Measurements from ENCODE around the gene ELOVL3.
A peak's percentile ranks its signal among the peaks of the same experiment; 100 is the strongest.

ELOVL3 gene

DNA sequence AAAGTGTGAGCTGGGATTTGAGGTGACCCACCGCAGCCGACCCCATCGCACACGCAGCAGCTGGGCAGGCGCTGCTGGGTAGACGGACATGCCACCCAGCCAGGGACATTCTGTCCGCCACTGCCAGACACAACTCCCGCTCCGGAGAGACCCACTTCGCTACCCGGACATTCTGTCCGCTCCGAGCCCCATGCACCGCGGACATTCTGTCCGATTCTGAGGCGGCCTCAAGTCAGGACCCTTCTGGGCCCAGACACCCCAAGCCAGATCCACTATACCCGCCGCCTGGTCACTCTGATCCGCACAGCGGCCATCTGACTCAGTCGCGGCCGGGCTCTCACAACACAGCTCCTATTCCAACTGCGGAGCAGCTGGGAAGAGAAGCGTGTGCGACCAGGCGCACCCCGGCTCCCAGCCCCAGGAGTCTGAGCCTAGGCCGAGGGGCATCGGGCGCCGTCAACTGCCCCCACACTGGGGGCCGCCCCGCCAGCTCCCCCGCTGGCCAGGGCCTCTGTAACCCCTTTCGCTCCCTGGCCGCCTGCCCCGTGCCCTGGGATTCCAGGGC lies 14.4 kb downstream of the ELOVL3 start:
- no peak overlapping the region for H3K4me2 ChIP-seq
- no peak overlapping the region for H3K4me3 ChIP-seq (IDR thresholded peaks at IDR 0.05; ENCODE audit: insufficient read depth, low read depth, low read length)
- H3K27me3 ChIP-seq (ENCODE audit: insufficient read depth, low read depth), result peaks cover 3% of the 10 kb centered on the region; the same call in 1 of the 2 replicates
- no peak for TF ChIP-seq CTCF (conservative IDR thresholded peaks at IDR 0.05; ENCODE audit: low read depth, low read length)
- no peak overlapping the region for H3K9ac ChIP-seq
- H3K36me3 ChIP-seq (ENCODE audit: insufficient read depth), result no peaks in the 10 kb centered on the region
- peaks cover 1% of the 10 kb centered on the region; the same call in 1 of the 2 replicates for H3K79me2 ChIP-seq (ENCODE audit: insufficient read depth, low read depth)
- H4K20me1 ChIP-seq (ENCODE audit: insufficient read depth), result no peaks in the 10 kb centered on the region
- H3K27ac ChIP-seq, result no peak overlapping the region
- H2AFZ ChIP-seq (ENCODE audit: low read depth), result no peak overlapping the region
- H3K4me1 ChIP-seq (ENCODE audit: low read depth, poor library complexity, severe bottlenecking), result peaks cover 9% of the 10 kb centered on the region

GRCh38 chr10:102241032-102241443 lies 14.9 kb downstream of the ELOVL3 start:
- Histone ChIP-seq H2AFZ (ENCODE audit: low read depth) (peak overlapping the region; percentile 42; the same call in 1 of the 2 replicates), H3K36me3 (ENCODE audit: insufficient read depth) (no peaks in the 10 kb centered on the region), H3K27ac (no peak overlapping the region), H3K79me2 (ENCODE audit: insufficient read depth, low read depth) (peaks cover 6% of the 10 kb centered on the region), H3K4me3 (IDR thresholded peaks at IDR 0.05; ENCODE audit: insufficient read depth, low read depth, low read length) (no peak overlapping the region), H3K27me3 (ENCODE audit: insufficient read depth, low read depth) (peaks cover 3% of the 10 kb centered on the region; the same call in 1 of the 2 replicates), H3K4me1 (ENCODE audit: low read depth, poor library complexity, severe bottlenecking) (peaks cover 9% of the 10 kb centered on the region), H3K4me2 (peak overlapping the region; percentile 67), H3K9ac (no peak overlapping the region), H4K20me1 (ENCODE audit: insufficient read depth) (no peaks in the 10 kb centered on the region)
- no peak for TF ChIP-seq CTCF (conservative IDR thresholded peaks at IDR 0.05; ENCODE audit: low read depth, low read length)

- Histone ChIP-seq H3K4me3 (IDR thresholded peaks at IDR 0.05; ENCODE audit: insufficient read depth, low read depth, low read length) (no peak within 1 kb of the TSS), H3K79me2 (ENCODE audit: insufficient read depth, low read depth) (peaks cover 12% of the 10 kb centered on the region), H3K4me1 (ENCODE audit: low read depth, poor library complexity, severe bottlenecking) (peaks cover 11% of the 10 kb centered on the region), H4K20me1 (ENCODE audit: insufficient read depth) (no peaks in the 10 kb centered on the region), H3K36me3 (ENCODE audit: insufficient read depth) (no peaks in the 10 kb centered on the region), H3K9ac (no peak within 1 kb of the TSS), H3K27ac (no peak within 1 kb of the TSS), H3K27me3 (ENCODE audit: insufficient read depth, low read depth) (peaks cover 3% of the 10 kb centered on the region; the same call in 1 of the 2 replicates), H2AFZ (ENCODE audit: low read depth) (peak within 1 kb of the TSS; percentile 42; the same call in 1 of the 2 replicates), H3K4me2 (peak within 1 kb of the TSS; percentile 67)
- TF ChIP-seq CTCF (conservative IDR thresholded peaks at IDR 0.05; ENCODE audit: low read depth, low read length), result no peak
Observed at GRCh38 chr10:102241444-102242117, 15.5 kb downstream of the ELOVL3 start, which contains the start of gene PITX3. Gene PITX3 (minus strand): TSS chr10:102241512. CDS start chr10:102232080, 9,432 bp downstream.

DNA sequence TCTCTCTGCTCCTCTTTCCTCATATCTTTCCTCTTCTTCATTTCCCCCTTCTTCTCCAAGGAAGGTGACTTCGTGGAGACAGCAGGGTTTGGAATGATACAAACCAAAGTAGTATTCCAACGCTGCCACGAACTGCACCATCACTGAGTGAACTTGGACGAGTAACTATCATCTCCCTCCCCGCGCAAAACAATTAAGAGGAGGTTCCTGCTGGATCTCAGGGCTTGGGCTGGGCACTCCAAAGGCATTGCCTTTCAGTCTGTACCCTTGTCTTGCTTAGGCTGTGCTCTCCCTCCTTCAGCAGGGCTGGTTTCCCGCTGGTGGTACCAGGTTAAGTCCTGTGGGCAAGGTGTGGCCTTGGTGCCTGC lies 16.0 kb downstream of the ELOVL3 start:
- Histone ChIP-seq H3K27me3 (ENCODE audit: insufficient read depth, low read depth) (peaks cover 3% of the 10 kb centered on the region; the same call in 1 of the 2 replicates), H3K36me3 (ENCODE audit: insufficient read depth) (no peaks in the 10 kb centered on the region), H3K9ac (no peak overlapping the region), H3K4me2 (peak overlapping the region; percentile 67), H2AFZ (ENCODE audit: low read depth) (peak overlapping the region; percentile 42; the same call in 1 of the 2 replicates), H3K79me2 (ENCODE audit: insufficient read depth, low read depth) (peaks cover 17% of the 10 kb centered on the region), H3K4me1 (ENCODE audit: low read depth, poor library complexity, severe bottlenecking) (peaks cover 16% of the 10 kb centered on the region), H3K27ac (no peak overlapping the region), H4K20me1 (ENCODE audit: insufficient read depth) (no peaks in the 10 kb centered on the region), H3K4me3 (IDR thresholded peaks at IDR 0.05; ENCODE audit: insufficient read depth, low read depth, low read length) (no peak overlapping the region)
- no peak for TF ChIP-seq CTCF (conservative IDR thresholded peaks at IDR 0.05; ENCODE audit: low read depth, low read length)
